Metanephros (tissue), 1 donor: ENCODE data around the gene CPN1. TPM values are rescaled to one million over a fixed set of nuclear protein-coding genes. Genes with fewer than 3 reads are reported as not detected.

Source experiments
- total RNA-seq: library from RNA; depleted of rRNA; stranded (reverse); fragments of >200 nt; gene quantifications from one replicate; pipeline ENCODE4 v1.2.3, GENCODE V29; 2014

The CPN1 gene
- 2.2 TPM for total RNA-seq

GRCh38 chr10:100081075-100082001 is at the start of gene CPN1:
Gene CPN1, minus strand, starts transcription at chr10:100081869. Its CDS starts 244 bp downstream, at chr10:100081625.

DNA sequence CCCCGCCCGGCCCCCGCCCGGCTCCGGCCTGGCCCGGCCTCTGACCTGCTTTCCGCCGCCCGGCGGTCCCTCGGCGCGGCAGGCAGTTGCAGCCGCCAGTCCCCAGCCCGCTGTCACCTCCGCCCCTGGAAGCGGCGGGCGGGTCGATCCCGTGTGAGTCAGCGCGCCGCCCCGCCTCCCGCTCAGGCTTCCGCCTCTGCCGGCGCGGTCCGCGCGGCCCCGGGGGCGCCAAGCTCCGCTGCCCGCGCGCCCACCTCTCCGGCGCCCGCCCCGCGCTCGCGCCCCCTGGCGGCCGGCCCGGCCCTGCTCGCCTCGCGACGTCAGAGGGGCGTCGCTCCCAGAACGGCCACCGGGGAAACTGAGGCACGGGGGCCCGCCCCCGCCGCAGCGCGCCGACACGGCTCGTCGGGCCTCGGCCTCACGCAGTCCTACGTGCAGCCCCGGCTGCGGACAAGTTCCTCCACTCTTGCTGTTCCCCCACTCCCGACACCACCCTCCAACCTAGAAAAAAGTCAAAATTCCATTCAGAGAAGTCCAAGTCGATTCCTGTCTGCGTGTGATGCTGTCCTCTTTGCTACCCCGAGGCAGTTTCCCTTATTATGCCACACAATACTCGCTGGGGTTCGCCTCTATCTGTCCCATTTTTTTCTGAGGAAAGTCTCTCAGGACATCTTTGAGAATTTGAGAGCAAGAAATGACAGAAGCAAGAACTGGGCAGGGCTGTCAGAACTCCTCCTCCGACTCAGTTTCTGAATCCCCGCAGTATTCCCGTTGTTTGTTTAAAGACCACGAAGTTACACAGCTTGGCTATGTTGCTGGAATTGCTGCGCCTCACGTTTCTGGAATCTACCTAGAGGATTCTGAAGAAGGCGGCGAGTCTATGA is 71.6 kb downstream of the CPN1 start, which contains the start of gene DNMBP:
DNMBP (minus strand) TSS at position 155 of the 884 bp plus-strand sequence. CDS start 37,823 bp downstream, outside the sequence.

Other genes with a start within 250 kb of the CPN1 start
- 31.2 TPM for gene DNMBP, start 71.9 kb downstream of the CPN1 start, total RNA-seq
- 28.0 TPM for gene ERLIN1, start 104.2 kb upstream of the CPN1 start, total RNA-seq
- gene CHUK, start 147.7 kb upstream of the CPN1 start, total RNA-seq = 18.6 TPM
- gene CWF19L1, start 185.8 kb upstream of the CPN1 start, total RNA-seq = 24.8 TPM
- 16.9 TPM for gene BLOC1S2, start 204.8 kb upstream of the CPN1 start, total RNA-seq
- not detected for gene PKD2L1, start 248.4 kb upstream of the CPN1 start, total RNA-seq